Measurements from ENCODE around the gene NAALADL2. TPM values are rescaled to one million over a fixed set of nuclear protein-coding genes. Genes with fewer than 3 reads are reported as not detected.

NAALADL2 gene
- polyA plus RNA-seq, 1 donor from 2014 or later, result 1.6 TPM

- no peak overlapping the region for H3K27ac ChIP-seq (ENCODE audit: low read length)
- TF ChIP-seq SMC3 (conservative IDR thresholded peaks at IDR 0.05; ENCODE audit: poor library complexity) (no peak), CTCF (IDR thresholded peaks at IDR 0.05; ENCODE audit: poor library complexity, severe bottlenecking) (no peak), MXI1 (conservative IDR thresholded peaks at IDR 0.05; ENCODE audit: poor library complexity, severe bottlenecking) (no peak), TAF1 (IDR thresholded peaks at IDR 0.05; ENCODE audit: low read depth) (no peak), EP300 (conservative IDR thresholded peaks at IDR 0.05; ENCODE audit: poor library complexity, severe bottlenecking) (no peak), EZH2 (IDR thresholded peaks at IDR 0.05; ENCODE audit: borderline replicate concordance, insufficient read depth, low read length, poor library complexity, severe bottlenecking) (no peak)
- H3K4me2 ChIP-seq (ENCODE audit: low read length), result no peak overlapping the region
- no peak overlapping the region for H2AFZ ChIP-seq (ENCODE audit: low read depth, low read length)
- no peaks in the 10 kb centered on the region for H3K27me3 ChIP-seq (ENCODE audit: insufficient read depth, low read depth, low read length)
- H3K79me2 ChIP-seq (replicated peaks; ENCODE audit: insufficient read depth, low read length), result no peaks in the 10 kb centered on the region
- H3K9ac ChIP-seq (ENCODE audit: low read length), result no peak overlapping the region
- no peaks in the 10 kb centered on the region for H3K36me3 ChIP-seq (ENCODE audit: insufficient read depth, low read length)
- no peaks in the 10 kb centered on the region for H4K20me1 ChIP-seq (ENCODE audit: insufficient read depth)
- H3K9me2 ChIP-seq (ENCODE audit: insufficient read depth, low read length), result no peaks in the 10 kb centered on the region
- no peaks in the 10 kb centered on the region for H3K9me3 ChIP-seq (ENCODE audit: low read length)
- no peaks in the 10 kb centered on the region for H3F3A ChIP-seq (ENCODE audit: insufficient read depth, low read length, poor library complexity, severe bottlenecking)
- H3K4me3 ChIP-seq (ENCODE audit: low read length), result no peak overlapping the region
Measured at GRCh38 chr3:175749981-175750380, 890.8 kb downstream of the NAALADL2 start.

DNA sequence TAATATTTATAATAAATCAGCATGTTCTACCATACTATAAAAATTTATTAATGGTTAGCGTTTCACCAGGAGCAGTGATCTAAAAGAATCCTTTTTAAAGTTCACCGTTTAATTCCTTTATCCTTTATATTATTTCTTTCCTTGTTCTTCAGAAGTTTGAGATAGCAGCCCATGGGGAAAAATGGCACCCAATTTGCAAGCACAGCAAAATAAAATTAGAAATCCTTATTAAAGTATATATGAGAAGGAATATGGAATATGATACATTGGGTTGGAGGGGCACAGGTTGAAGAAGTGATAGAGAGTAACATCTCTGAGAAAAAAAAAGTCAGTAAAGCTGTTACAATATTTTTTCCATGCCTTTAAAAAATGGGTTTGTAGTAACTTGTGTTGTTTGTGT, 892.0 kb downstream of the NAALADL2 start:
- Histone ChIP-seq H3K9me3 (ENCODE audit: low read length) (no peaks in the 10 kb centered on the region), H2AFZ (ENCODE audit: low read depth, low read length) (no peak overlapping the region)

More for the DNA sequence above, 892.0 kb downstream of the NAALADL2 start:
- no peaks in the 10 kb centered on the region for H3K27me3 ChIP-seq (ENCODE audit: insufficient read depth, low read depth, low read length)
- no peaks in the 10 kb centered on the region for H4K20me1 ChIP-seq (ENCODE audit: insufficient read depth)
- TF ChIP-seq MXI1 (conservative IDR thresholded peaks at IDR 0.05; ENCODE audit: poor library complexity, severe bottlenecking) (no peak), POLR2AphosphoS5 (IDR thresholded peaks at IDR 0.05) (no peak), EZH2 (IDR thresholded peaks at IDR 0.05; ENCODE audit: borderline replicate concordance, insufficient read depth, low read length, poor library complexity, severe bottlenecking) (no peak), SMC3 (conservative IDR thresholded peaks at IDR 0.05; ENCODE audit: poor library complexity) (no peak), RAD21 (conservative IDR thresholded peaks at IDR 0.05) (no peak), REST (IDR thresholded peaks at IDR 0.05; ENCODE audit: borderline replicate concordance) (no peak), EP300 (conservative IDR thresholded peaks at IDR 0.05; ENCODE audit: poor library complexity, severe bottlenecking) (no peak), CTCF (IDR thresholded peaks at IDR 0.05; ENCODE audit: poor library complexity, severe bottlenecking) (no peak), TAF1 (IDR thresholded peaks at IDR 0.05; ENCODE audit: low read depth) (no peak)
- no peaks in the 10 kb centered on the region for H3K36me3 ChIP-seq (ENCODE audit: insufficient read depth, low read length)
- no peaks in the 10 kb centered on the region for H3F3A ChIP-seq (ENCODE audit: insufficient read depth, low read length, poor library complexity, severe bottlenecking)
- H3K4me2 ChIP-seq (ENCODE audit: low read length), result no peak overlapping the region
- H3K9me2 ChIP-seq (ENCODE audit: insufficient read depth, low read length), result no peaks in the 10 kb centered on the region
- H3K79me2 ChIP-seq (replicated peaks; ENCODE audit: insufficient read depth, low read length), result no peaks in the 10 kb centered on the region
- H3K9ac ChIP-seq (ENCODE audit: low read length), result no peak overlapping the region
- no peak overlapping the region for H3K27ac ChIP-seq (ENCODE audit: low read length)
- H3K4me3 ChIP-seq (ENCODE audit: low read length), result no peak overlapping the region
